Frontal cortex (tissue), 4 donors: Measurements from ENCODE around the gene ERC2. TPM values are rescaled to one million over a fixed set of nuclear protein-coding genes. Genes with fewer than 3 reads are reported as not detected.

ENCODE experiments used
- DNase-seq, 2 donors: peaks; one replicate each; pipeline ENCODE4 v3.0.0; 2012; ENCODE audit warnings: low spot score in 2 of 2
- FAIRE-seq: peaks from 2 replicates; lab custom pipeline; 2012; peaks lifted over from hg19 to GRCh38; lab: Jason Lieb, UNC
- total RNA-seq: library from RNA; depleted of rRNA; stranded (reverse); fragments of >200 nt; gene quantifications from one replicate; pipeline ENCODE4 v1.2.3, GENCODE V29; 2014
- donor health status: control.
- donor health status: control.
- donor health status: control.

ERC2 gene
- total RNA-seq, 1 donor from 2014 or later = 77.9 TPM

GRCh38 chr3:55691141-55691540 is 777.1 kb downstream of the ERC2 start:
- DNase-seq (no peak), FAIRE-seq (no peak)

- FAIRE-seq = no peak
- no peak for DNase-seq
Observed at GRCh38 chr3:55690726-55691125, 777.5 kb downstream of the ERC2 start.

- no peak for FAIRE-seq
- DNase-seq = no peak
Observed at GRCh38 chr3:55690177-55690576, 778.1 kb downstream of the ERC2 start.

- DNase-seq (no peak), FAIRE-seq (no peak)
Observed at GRCh38 chr3:55688154-55688553, 780.1 kb downstream of the ERC2 start.

GRCh38 chr3:55687526-55687925 is 780.7 kb downstream of the ERC2 start:
- FAIRE-seq (no peak), DNase-seq (no peak)

- DNase-seq (no peak), FAIRE-seq (no peak)
Observed at GRCh38 chr3:55686426-55687254, 781.6 kb downstream of the ERC2 start.

- no peak for DNase-seq
- FAIRE-seq = no peak
Observed at GRCh38 chr3:55683666-55684270, 784.5 kb downstream of the ERC2 start.

GRCh38 chr3:55682461-55682860 is 785.8 kb downstream of the ERC2 start:
- FAIRE-seq (no peak), DNase-seq (no peak)

- FAIRE-seq = no peak
- no peak for DNase-seq
Observed at GRCh38 chr3:55678546-55679216, 789.6 kb downstream of the ERC2 start.

GRCh38 chr3:55676643-55677042 is 791.6 kb downstream of the ERC2 start:
- DNase-seq = no peak
- FAIRE-seq = no peak

- no peak for FAIRE-seq
- no peak for DNase-seq
Observed at GRCh38 chr3:55675478-55675877, 792.8 kb downstream of the ERC2 start.

- FAIRE-seq (no peak), DNase-seq (no peak)
Observed at GRCh38 chr3:55673764-55674163, 794.5 kb downstream of the ERC2 start.

GRCh38 chr3:55669133-55669532 is 799.1 kb downstream of the ERC2 start:
- DNase-seq = no peak
- FAIRE-seq = no peak

GRCh38 chr3:55668359-55668758 is 799.9 kb downstream of the ERC2 start:
- DNase-seq = no peak

GRCh38 chr3:55664387-55664786 is 803.9 kb downstream of the ERC2 start:
- FAIRE-seq (no peak), DNase-seq (no peak)

More at GRCh38 chr3:55668359-55668758, 799.9 kb downstream of the ERC2 start:
- FAIRE-seq = no peak

GRCh38 chr3:55662683-55663082 is 805.6 kb downstream of the ERC2 start:
- no peak for FAIRE-seq

GRCh38 chr3:55661571-55661970 is 806.7 kb downstream of the ERC2 start:
- DNase-seq = no peak

More at GRCh38 chr3:55662683-55663082, 805.6 kb downstream of the ERC2 start:
- no peak for DNase-seq

GRCh38 chr3:55661141-55661540 is 807.1 kb downstream of the ERC2 start:
- DNase-seq (no peak), FAIRE-seq (no peak)

More at GRCh38 chr3:55661571-55661970, 806.7 kb downstream of the ERC2 start:
- FAIRE-seq = no peak

GRCh38 chr3:55660642-55661041 is 807.6 kb downstream of the ERC2 start:
- FAIRE-seq = no peak
- no peak for DNase-seq

- FAIRE-seq (no peak), DNase-seq (no peak)
Observed at GRCh38 chr3:55659701-55660100, 808.6 kb downstream of the ERC2 start.
